ENCODE measurements around the gene AHDC1. TPM values are rescaled to one million over a fixed set of nuclear protein-coding genes. Genes with fewer than 3 reads are reported as not detected.

Gene AHDC1
- total and polyA plus RNA-seq, 2 of the 13 experiments (the other 11 are each of a cell fraction or from before 2014, with no cell fraction given) = 1.0 to 2.7 TPM

DNA sequence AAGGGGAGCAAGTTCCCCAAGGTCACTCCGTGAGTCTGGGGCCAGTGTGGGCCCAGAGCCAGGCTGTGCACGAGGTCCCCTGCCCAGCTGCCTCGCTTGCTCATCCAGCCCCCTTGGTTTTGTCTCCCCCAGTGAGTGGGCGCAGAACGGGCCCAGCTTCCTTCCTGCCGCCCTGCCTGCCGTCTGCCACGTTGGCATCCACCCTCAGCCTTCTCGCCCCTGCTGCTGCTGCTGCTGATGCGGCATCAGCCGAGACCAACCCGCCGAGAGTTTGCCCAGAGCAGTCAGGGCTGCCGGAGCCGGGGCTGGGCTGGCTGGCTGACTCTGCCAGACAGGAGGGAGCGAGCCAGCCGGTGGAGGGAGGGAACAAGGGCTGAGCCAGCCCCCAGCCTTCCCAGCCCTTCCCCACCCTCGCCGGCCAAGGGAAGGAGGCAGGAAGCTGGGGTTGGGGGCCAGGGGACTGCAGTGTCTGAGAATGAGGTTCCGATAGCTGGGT is 82.6 kb downstream of the AHDC1 start (continued):
- TF ChIP-seq, protein P1, sequence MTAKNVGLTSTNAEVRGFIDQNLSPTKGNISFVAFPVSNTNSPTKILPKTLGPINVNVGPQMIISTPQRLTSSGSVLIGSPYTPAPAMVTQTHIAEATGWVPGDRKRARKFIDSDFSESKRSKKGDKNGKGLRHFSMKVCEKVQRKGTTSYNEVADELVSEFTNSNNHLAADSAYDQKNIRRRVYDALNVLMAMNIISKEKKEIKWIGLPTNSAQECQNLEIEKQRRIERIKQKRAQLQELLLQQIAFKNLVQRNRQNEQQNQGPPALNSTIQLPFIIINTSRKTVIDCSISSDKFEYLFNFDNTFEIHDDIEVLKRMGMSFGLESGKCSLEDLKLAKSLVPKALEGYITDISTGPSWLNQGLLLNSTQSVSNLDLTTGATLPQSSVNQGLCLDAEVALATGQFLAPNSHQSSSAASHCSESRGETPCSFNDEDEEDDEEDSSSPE (CRISPR knock-in tag; IDR thresholded peaks at IDR 0.05) = 0 out of 2 replicates have a peak, but pooled peaks have one; percentile 9
- TF ChIP-seq NAIF1 (CRISPR knock-in tag; IDR thresholded peaks at IDR 0.05; ENCODE audit: borderline replicate concordance) = 0 out of 2 replicates have a peak, but pooled peaks have one; percentile 23
- no peak for TF ChIP-seq ZBTB3 (CRISPR knock-in tag; IDR thresholded peaks at IDR 0.05; ENCODE audit: borderline replicate concordance, low read depth)
- TF ChIP-seq ZNF263 (CRISPR knock-in tag; IDR thresholded peaks at IDR 0.05) = 0 out of 2 replicates have a peak, but pooled peaks have one; percentile 13
- TF ChIP-seq CENPX (CRISPR knock-in tag; IDR thresholded peaks at IDR 0.05) = no peak
- TF ChIP-seq RBFOX2 (IDR thresholded peaks at IDR 0.05; ENCODE audit: low read depth, low read length) = 0 out of 2 replicates have a peak, but pooled peaks have one; percentile 38
- TF ChIP-seq AGO2 (optimal IDR thresholded peaks at IDR 0.05; ENCODE audit: low read depth, low read length) = peak; percentile 19
- peak; percentile 88; the same call in 1 of the 2 replicates for TF ChIP-seq ZNF44 (CRISPR knock-in tag; IDR thresholded peaks at IDR 0.05)
- TF ChIP-seq, protein P2, sequence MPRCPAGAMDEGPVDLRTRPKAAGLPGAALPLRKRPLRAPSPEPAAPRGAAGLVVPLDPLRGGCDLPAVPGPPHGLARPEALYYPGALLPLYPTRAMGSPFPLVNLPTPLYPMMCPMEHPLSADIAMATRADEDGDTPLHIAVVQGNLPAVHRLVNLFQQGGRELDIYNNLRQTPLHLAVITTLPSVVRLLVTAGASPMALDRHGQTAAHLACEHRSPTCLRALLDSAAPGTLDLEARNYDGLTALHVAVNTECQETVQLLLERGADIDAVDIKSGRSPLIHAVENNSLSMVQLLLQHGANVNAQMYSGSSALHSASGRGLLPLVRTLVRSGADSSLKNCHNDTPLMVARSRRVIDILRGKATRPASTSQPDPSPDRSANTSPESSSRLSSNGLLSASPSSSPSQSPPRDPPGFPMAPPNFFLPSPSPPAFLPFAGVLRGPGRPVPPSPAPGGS (CRISPR knock-in tag; IDR thresholded peaks at IDR 0.05) = no peak
- no peak for TF ChIP-seq ZNF317 (CRISPR knock-in tag; IDR thresholded peaks at IDR 0.05)
- 0 out of 2 replicates have a peak, but pooled peaks have one; percentile 36 for TF ChIP-seq ZNF292 (CRISPR knock-in tag; IDR thresholded peaks at IDR 0.05; ENCODE audit: borderline replicate concordance, low read depth)
- TF ChIP-seq, protein P3, sequence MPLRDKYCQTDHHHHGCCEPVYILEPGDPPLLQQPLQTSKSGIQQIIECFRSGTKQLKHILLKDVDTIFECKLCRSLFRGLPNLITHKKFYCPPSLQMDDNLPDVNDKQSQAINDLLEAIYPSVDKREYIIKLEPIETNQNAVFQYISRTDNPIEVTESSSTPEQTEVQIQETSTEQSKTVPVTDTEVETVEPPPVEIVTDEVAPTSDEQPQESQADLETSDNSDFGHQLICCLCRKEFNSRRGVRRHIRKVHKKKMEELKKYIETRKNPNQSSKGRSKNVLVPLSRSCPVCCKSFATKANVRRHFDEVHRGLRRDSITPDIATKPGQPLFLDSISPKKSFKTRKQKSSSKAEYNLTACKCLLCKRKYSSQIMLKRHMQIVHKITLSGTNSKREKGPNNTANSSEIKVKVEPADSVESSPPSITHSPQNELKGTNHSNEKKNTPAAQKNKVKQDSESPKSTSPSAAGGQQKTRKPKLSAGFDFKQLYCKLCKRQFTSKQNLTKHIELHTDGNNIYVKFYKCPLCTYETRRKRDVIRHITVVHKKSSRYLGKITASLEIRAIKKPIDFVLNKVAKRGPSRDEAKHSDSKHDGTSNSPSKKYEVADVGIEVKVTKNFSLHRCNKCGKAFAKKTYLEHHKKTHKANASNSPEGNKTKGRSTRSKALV (CRISPR knock-in tag; IDR thresholded peaks at IDR 0.05) = 0 out of 2 replicates have a peak, but pooled peaks have one; percentile 28
- TF ChIP-seq ZNF883 (CRISPR knock-in tag; IDR thresholded peaks at IDR 0.05; ENCODE audit: not compliant biosample characterization) = peak; percentile 27
- TF ChIP-seq, protein P4, sequence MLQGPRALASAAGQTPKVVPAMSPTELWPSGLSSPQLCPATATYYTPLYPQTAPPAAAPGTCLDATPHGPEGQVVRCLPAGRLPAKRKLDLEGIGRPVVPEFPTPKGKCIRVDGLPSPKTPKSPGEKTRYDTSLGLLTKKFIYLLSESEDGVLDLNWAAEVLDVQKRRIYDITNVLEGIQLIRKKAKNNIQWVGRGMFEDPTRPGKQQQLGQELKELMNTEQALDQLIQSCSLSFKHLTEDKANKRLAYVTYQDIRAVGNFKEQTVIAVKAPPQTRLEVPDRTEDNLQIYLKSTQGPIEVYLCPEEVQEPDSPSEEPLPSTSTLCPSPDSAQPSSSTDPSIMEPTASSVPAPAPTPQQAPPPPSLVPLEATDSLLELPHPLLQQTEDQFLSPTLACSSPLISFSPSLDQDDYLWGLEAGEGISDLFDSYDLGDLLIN (CRISPR knock-in tag; IDR thresholded peaks at IDR 0.05; ENCODE audit: borderline replicate concordance) = no peak
- TF ChIP-seq, protein P5, sequence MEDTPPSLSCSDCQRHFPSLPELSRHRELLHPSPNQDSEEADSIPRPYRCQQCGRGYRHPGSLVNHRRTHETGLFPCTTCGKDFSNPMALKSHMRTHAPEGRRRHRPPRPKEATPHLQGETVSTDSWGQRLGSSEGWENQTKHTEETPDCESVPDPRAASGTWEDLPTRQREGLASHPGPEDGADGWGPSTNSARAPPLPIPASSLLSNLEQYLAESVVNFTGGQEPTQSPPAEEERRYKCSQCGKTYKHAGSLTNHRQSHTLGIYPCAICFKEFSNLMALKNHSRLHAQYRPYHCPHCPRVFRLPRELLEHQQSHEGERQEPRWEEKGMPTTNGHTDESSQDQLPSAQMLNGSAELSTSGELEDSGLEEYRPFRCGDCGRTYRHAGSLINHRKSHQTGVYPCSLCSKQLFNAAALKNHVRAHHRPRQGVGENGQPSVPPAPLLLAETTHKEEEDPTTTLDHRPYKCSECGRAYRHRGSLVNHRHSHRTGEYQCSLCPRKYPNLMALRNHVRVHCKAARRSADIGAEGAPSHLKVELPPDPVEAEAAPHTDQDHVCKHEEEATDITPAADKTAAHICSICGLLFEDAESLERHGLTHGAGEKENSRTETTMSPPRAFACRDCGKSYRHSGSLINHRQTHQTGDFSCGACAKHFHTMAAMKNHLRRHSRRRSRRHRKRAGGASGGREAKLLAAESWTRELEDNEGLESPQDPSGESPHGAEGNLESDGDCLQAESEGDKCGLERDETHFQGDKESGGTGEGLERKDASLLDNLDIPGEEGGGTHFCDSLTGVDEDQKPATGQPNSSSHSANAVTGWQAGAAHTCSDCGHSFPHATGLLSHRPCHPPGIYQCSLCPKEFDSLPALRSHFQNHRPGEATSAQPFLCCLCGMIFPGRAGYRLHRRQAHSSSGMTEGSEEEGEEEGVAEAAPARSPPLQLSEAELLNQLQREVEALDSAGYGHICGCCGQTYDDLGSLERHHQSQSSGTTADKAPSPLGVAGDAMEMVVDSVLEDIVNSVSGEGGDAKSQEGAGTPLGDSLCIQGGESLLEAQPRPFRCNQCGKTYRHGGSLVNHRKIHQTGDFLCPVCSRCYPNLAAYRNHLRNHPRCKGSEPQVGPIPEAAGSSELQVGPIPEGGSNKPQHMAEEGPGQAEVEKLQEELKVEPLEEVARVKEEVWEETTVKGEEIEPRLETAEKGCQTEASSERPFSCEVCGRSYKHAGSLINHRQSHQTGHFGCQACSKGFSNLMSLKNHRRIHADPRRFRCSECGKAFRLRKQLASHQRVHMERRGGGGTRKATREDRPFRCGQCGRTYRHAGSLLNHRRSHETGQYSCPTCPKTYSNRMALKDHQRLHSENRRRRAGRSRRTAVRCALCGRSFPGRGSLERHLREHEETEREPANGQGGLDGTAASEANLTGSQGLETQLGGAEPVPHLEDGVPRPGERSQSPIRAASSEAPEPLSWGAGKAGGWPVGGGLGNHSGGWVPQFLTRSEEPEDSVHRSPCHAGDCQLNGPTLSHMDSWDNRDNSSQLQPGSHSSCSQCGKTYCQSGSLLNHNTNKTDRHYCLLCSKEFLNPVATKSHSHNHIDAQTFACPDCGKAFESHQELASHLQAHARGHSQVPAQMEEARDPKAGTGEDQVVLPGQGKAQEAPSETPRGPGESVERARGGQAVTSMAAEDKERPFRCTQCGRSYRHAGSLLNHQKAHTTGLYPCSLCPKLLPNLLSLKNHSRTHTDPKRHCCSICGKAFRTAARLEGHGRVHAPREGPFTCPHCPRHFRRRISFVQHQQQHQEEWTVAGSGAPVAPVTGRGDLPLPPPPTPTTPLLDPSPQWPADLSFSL (CRISPR knock-in tag; IDR thresholded peaks at IDR 0.05) = 0 out of 2 replicates have a peak, but pooled peaks have one; percentile 57
- 0 out of 2 replicates have a peak, but pooled peaks have one; percentile 22 for TF ChIP-seq KDM5B (CRISPR knock-in tag; IDR thresholded peaks at IDR 0.05; ENCODE audit: borderline replicate concordance)

Measured in HepG2 (cell line).